Left lobe of liver (tissue), 2 donors: ENCODE measurements around the gene CD44. TPM values are rescaled to one million over a fixed set of nuclear protein-coding genes. Genes with fewer than 3 reads are reported as not detected.
"Not testable (repeated sequence)": the region's sequence is repeated elsewhere in the genome, so short reads cannot be mapped to it uniquely, and the experiment has no call there.

Experiments
- ATAC-seq: fragments of 200-7000 bp; cut with Tn5 transposase; one replicate; pipeline ENCODE4 v1.9.1; 2020; ENCODE audit warnings: mild to moderate bottlenecking, moderate library complexity
- DNase-seq: peaks from one replicate; pipeline ENCODE4 v3.0.0-alpha.2; 2020; ENCODE audit warnings: low spot score
- total RNA-seq: library from RNA; stranded (reverse); gene quantifications from one replicate; pipeline ENCODE4 v1.2.1, GENCODE V29; 2021
- donor health status: DM: no; HTN: no; CAD: no; lungs with moderate emphysema.
- donor health status: DM: no; HTN: yes; CAD: no.

Gene CD44
- 11.7 TPM for total RNA-seq

DNA sequence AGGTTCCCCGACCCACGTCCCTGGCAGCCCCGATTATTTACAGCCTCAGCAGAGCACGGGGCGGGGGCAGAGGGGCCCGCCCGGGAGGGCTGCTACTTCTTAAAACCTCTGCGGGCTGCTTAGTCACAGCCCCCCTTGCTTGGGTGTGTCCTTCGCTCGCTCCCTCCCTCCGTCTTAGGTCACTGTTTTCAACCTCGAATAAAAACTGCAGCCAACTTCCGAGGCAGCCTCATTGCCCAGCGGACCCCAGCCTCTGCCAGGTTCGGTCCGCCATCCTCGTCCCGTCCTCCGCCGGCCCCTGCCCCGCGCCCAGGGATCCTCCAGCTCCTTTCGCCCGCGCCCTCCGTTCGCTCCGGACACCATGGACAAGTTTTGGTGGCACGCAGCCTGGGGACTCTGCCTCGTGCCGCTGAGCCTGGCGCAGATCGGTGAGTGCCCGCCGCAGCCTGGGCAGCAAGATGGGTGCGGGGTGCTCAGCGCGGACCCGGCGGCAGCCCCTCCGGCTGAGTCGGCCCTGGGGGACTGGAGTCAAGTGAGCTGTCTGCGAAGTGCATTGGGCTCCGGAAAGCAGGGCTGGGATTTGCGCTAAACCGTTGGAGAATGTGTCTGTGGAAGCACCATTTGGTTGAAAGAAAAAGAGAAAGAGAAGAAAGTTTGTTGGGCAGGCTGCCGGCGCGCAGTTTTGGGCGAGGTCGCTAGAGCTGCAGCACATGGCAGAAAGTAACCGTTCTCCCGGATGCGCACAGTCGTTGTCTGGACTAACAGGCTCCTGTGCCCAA is at the start of gene CD44:
Gene CD44 (plus strand): TSS at position 229 of the 779 bp plus-strand sequence. CDS start 133 bp downstream, at position 362.
- peak; percentile 69 for ATAC-seq
- peak; percentile 55 for DNase-seq

DNA sequence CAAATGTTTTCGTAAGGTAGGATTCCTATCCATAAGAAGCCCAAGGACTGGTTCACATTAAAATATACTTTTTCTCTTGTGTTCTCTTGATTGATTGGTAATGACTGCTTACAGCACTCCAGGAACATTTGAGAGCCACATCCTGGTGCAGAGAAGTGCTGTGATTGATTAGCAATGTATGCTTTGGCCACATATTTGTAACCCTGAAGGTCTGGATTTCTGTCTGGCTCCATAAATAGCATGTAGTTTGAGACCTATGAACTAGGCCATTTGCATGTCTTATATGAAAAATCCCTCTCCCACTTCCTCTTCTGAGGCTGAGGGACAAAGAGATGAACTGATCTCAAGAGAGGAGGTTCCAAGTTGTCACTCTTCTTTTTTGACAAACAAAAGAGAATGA is 49.3 kb upstream of the CD44 start:
- ATAC-seq, result no peak

DNA sequence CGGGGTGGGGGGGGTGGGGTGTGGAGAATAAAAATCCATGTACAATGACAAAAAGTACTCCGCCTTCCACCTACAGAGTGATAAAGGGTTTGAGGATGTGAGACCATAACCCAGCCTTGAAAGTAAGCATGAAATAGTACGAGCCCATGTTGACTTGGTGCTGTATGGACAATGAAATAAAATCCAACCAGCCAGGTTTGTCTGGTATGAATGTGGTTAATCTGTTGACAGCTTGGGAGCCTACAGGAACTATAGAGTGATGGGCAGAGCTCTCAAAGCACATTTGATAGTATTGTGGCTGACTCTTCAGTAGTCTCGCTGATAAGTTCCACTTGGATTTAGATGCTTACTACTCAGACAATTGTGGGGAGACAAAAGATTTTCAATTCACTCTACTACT is 48.8 kb upstream of the CD44 start:
- ATAC-seq, result no peak

More for the DNA sequence above, 49.3 kb upstream of the CD44 start:
- DNase-seq, result no peak

DNA sequence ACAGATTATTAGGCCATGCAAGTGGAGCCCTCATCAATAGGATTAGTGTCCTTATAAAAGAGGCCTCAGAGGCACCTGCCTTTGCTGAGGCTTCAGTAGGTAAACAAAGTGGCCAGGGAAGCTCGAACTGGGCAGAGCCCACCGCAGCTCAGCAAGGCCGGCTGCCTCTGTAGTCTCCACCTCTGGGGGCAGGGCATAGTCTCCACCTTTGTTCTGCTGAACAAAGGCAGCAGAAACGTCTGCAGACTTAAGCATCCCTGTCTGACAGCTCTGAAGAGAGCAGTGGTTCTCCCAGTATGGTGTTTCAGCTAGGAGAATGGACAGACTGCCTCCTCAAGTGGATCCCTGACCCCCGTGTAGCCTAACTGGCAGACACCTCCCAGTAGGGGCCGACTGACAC is 48.0 kb upstream of the CD44 start:
- DNase-seq, ATAC-seq: not testable (repeated sequence)

More for the DNA sequence above, 48.8 kb upstream of the CD44 start:
- DNase-seq, result no peak

DNA sequence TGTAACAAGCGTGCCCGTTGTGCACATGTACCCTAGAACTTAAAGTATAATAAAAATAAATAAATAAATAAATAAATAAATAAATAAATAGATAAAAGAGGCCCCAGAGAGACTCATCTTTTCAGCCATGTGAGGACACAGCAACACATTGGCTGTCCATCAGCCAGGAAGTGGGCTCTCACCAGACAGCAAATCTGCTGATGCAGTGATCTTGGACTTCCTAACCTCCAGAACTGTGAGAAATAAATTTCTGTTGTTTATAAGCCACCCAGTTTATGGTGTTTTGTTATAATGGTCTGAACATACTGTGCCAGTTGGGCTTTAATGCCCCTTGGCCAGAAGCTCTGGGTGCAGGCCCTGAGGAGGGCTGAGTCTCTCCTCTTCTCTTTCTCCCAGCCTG is 42.2 kb upstream of the CD44 start:
- ATAC-seq (no peak), DNase-seq (no peak)

DNA sequence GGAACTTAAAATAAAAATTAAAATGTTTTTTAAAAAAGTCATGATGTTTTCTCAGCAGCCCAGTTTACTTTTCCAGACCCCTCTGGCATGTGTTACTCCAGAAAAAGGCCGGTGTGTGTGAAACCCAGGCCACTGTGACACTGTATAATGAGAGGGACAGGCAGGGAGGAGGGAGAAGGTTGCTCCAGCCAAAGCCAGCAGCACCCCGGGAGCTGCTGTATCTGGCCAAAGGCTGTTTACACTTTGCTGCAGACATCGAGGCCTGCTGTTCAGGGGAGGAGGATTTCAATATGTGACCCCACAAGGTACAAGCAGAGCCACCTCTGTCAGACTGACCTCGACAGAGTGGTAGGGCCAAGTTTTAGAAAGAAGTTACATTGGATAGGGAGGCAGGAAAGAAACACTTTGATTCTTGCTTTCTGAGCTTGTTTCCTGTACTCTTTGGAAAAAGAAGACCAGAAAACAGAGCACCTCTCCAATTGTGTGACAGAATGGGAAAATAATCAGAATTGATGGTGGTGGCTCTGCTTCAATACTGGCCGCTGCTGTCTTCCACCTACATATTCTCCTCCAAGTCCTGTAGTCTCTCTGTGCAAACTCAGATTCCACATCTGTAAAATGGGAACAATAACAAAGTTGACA is 41.0 kb upstream of the CD44 start:
- no peak for DNase-seq
- ATAC-seq, result no peak

DNA sequence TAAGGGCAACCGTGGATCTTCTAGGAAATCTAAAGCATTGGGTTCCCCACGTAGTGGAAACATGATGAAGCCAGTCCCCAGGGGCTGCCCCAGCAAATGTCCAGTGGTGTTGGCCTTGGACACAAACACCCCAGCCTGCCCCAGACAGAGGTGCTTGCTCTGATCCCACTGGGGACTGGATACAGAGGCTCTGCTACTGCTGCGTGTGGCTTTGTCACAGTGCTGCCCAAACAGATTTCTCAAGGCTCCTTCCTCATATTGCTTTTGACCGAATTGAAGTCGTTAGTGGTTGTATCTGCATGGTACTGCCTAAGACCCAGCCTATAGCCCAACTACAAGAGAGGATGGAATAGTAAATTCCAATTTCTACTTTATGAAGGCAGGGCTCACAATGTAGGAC is 40.1 kb upstream of the CD44 start:
- DNase-seq, result no peak
- no peak for ATAC-seq

DNA sequence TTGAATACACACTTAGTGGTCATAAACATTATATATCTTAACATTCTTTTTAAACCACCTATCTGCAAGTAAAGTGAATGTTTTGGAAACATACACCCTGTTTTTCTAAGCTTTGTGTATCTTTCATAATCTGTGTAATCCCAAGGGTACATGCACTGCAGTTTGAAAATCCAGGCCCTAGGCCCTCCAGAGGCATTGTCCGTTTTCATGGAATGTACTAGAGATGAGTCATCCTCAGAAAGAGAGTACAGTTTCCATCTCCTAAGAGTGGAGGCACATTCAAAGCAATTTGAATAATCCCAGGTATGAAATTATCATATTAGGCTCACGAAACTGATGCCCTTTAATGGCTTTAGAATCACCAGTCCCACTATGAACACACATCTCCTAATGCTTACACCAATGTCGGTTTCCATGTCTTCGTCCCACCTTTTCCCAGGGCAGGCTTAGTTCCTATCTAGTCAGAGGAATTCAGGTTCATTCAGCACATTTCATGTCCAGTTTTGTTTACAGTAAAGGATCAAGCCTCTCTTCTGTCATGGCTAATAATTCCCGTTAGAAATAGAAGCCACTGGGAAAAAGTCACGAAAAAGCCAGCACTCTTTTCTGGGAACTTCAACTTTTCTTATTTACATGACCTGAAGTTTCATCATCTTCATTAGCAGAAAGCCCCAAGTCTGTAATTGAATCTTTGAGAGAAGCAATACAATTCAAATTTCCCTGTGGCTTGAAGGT is 39.5 kb upstream of the CD44 start:
- DNase-seq, result no peak
- no peak for ATAC-seq

DNA sequence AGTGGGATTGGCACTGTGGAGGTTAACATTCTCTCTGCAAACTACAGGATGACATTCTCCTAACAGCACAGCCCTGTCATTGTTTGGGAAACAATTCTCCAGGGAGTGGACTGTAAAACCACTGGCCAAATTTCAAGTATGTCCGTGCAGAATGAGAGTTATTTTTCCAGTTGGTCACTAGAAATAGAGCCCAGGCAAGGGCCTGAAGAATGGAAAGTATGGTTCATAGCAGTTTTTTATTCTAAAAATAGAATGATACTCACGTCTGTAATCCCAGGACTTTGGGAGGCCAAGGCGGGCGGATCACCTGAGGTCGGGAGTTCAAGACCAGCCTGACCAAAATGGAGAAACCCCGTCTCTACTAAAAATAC is 39.0 kb upstream of the CD44 start:
- DNase-seq, result no peak

DNA sequence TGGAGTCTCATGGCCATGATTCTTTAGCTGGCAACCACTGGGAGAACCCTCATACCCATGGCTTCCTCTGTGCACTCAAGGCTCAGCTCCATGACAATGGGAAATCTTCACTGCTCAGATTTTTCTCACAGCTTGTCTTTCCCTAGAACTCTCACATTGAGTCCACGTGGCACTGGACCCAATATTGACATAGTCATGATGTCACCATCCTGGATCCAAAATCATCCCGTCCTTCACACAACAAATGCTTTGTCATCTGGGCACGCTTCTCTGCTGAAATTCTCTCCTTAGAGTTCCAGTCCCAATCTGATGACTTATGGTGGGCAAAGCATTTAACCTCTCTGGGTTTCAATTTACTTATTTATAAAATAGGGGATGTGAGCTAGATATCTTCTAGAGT is 37.7 kb upstream of the CD44 start:
- DNase-seq (no peak), ATAC-seq (peak; percentile 51)

More for the DNA sequence above, 39.0 kb upstream of the CD44 start:
- ATAC-seq, result no peak

DNA sequence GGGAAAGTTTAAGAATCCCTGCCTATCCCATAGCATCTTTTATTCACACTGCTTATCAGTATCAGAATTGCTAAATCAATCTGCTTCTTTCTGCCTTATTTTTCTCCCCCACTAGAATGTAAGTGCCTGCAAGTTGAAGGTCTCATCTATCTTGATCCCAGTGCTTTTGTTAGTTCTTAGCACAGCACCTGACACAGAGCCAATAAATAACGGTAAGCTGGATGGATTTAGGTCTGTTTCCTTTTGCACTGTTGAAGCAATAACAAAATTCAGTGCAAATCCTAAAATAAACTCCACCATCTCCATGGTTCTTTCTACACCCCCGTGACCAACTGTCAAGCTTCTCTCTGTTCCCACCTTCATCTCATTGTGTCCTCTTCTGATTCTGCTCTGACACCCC is 36.7 kb upstream of the CD44 start:
- DNase-seq (no peak), ATAC-seq (no peak)

DNA sequence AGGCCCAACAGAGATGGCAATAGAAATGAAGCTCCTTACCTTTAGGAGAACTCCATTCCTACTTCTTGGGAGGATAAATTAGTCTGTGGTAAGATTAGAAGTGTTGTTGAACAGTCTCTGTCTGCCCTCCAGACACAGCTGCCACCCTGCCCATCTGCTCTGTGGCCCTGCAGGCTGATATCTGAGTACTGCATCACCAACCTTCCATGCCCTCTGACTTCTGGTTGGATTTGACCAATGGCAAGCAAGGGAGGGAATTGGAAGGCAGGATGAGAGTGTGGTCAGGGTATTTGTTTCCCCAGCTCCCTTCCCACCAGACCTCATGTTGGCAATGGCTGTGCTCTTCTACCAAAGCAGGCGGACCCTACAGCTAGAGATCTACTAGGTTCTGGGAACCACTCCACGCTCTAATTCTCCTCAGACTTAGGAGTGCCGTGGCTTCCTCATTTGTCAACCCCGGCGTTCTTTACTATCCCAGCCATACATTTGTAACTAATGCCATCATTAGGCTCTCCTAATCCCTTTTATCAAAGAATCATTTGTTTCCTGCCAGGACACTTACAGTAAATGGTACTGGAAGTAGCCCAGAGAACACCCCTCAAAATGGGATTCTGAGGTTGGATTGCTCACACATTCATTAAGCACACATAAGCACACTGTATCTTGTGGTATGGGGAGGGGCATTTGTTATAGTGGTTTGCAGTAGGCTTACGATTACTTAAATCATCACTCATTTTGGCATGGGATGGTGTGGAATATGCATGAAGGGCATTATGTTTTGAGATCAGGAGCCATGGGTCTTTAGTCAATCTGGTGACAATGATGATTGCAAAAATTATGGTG is 35.4 kb upstream of the CD44 start:
- no peak for ATAC-seq
- DNase-seq, result no peak

DNA sequence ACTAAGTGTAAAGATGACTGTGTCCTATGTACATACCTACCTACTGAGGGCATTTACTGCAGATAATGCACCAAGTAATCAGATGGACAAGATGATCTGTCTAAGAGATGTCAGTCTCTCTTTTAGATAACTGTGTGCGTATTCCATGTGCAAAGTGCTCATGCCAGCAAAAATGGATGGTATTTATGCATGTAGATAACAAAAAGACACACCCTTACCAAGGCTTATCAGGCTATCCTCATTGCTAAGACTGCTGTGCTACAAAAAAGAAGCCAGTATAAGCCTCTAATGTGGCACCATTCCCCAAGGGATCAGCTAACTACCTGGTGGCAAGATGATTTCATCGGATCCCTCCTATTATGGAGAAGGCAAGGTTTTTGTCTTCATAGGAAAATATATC is 34.3 kb upstream of the CD44 start:
- DNase-seq (no peak), ATAC-seq (no peak)

DNA sequence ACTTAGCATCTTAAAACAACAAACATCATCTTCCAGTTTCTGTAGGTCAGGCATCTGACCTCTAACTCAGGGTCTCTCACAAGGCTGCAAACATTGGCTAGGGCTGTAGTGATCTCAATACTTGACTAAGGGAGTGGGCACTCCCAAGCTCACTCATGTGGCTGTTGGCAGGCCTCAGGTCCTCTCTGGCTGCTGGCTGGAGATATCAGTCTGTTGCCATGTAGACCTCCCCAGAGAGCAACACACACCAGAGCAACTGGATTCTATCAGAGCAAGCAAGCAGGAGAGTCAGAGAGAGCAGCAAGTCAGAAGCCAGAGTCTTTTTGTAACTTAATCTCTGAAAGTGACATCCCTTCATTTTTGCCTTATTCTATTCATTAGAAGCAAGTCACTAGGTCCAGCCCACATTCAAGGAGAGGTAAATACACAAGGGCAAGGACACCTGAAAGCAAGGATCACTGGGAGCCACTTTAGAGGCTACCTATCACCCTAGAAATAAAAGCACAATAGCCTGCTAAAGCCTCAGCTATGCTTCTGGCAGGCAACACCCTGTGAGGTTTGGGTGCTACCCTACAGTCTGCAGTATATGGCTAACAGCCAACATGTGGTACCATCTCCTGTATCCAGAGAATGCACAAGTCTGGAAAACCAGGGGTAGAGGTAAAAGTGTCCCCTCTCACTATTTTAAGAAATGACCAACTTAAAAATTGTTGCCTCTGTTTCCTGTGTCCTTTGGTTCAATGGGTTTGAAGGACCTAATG is 33.5 kb upstream of the CD44 start:
- ATAC-seq (no peak), DNase-seq (no peak)

DNA sequence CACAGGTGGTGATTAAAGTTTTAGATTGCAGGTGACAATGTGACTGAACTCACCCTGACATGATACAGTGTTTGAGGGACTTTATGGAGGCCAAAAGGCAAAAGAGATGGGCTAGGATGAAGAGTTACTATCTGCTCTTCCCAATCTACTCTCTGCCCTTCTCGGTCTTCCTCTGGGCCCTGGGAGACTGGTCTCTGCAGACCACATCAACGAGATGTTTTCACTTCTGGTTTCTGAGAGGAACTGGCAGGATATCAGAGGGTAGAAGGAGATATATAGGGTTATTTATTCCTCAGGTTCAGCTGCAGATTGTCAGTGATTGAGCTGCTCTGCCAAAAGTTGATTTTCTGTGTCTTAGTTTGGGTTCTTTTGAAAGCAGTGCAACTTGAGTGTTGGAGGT is 32.4 kb upstream of the CD44 start:
- ATAC-seq (no peak), DNase-seq (no peak)

DNA sequence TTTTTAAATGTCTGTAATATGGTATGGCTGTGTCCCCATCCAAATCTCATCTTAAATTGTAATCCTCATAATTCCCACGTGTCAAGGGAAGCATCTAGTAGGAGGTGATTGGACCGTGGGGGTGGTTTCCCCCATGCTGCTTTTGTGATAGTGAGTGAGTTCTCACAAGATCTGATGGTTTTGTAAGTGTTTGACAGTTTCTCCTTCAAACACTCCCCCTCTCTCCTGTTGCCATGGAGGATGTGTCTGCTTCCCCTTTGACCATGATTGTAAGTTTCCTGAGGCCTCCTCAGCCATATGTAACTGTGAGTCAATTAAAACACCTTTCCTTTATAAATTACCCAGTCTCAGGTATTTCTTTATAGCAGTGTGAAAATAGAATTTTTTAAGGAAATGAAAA is 31.1 kb upstream of the CD44 start:
- DNase-seq, result no peak

DNA sequence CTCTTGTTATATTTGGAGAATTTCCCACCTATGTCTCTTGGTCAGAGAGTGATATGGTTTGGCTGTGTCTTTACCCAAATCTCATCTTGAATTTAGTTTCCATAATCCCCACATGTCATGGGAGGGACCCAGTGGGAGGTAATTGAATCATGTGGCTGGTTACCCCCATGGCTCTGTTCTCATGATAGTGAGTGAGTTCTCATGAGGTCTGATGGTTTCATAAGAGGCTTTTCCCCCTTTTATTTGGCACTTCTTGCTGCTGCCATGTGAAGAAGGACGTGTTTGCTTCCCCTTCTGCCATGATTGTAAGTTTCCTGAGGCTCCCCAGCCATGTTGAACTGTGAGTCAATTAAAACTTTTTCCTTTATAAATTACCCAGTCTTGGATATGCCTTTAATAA is 30.6 kb upstream of the CD44 start:
- ATAC-seq, DNase-seq: not testable (repeated sequence)

More for the DNA sequence above, 31.1 kb upstream of the CD44 start:
- ATAC-seq, result no peak

DNA sequence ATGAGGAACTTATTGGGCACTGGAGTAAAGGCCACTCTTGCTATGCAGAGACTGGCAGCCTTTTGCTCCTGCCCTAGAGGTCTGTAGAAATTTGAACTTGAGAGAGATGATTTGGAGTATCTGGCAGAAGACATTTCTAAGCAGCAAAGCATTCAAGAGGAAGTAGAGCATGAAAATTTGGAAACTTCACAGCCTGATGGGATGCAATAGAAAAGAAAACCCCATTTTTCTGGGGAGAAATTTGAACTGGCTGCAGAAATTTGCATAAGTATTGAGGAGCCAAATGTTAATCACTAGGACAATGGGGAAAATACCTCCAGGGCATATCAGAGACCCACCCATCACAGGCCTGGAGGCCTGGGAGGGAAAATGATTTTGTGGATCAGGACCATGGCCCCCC is 29.9 kb upstream of the CD44 start:
- DNase-seq (no peak), ATAC-seq (no peak)

DNA sequence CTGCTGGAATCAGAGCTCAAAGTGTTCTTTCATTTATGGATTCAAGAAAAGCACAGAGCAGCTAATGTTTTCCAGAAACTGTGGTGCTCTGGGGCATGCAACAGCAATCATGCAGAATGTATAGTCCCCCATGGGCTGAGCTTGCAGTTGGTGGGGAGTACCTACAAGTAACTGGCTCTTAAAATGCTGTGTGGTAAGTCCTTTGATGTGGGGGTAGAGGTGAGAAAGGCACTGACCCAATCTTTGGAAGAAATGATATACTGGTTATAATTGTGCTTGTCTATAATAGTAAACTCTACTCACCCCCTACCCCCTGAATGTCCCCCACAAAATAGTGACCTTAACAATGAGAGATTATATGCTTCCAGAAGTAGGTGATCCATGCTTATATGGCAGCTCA is 29.1 kb upstream of the CD44 start:
- ATAC-seq (no peak), DNase-seq (no peak)
